Activated CD4-positive, alpha-beta T cell treated with anti-CD3 and anti-CD28 coated beads for 36 hours (primary cell): ENCODE results near the gene METTL2B. TPM values are rescaled to one million over a fixed set of nuclear protein-coding genes. Genes with fewer than 3 reads are reported as not detected.
"Not testable (repeated sequence)": the region's sequence is repeated elsewhere in the genome, so short reads cannot be mapped to it uniquely, and the experiment has no call there.

ENCODE experiments used
- ATAC-seq: fragments of 200-7000 bp; cut with Tn5 transposase; one replicate; pipeline ENCODE4 v1.10.0; 2021; ENCODE audit warnings: mild to moderate bottlenecking, moderate library complexity
- CTCF ChIA-PET: fragments of 350-600 bp; sonication (Branson Sonifier 250); formaldehyde crosslinking; loops from one replicate; lab custom pipeline; 2021; ENCODE audit warnings: antibody characterized with exemption; lab: Charles Lee
- POLR2A ChIA-PET: fragments of 350-600 bp; sonication (Branson Sonifier 250); formaldehyde crosslinking; loops from one replicate; lab custom pipeline; 2021; ENCODE audit warnings: antibody characterized with exemption, inconsistent platforms; lab: Charles Lee
- DNase-seq: peaks from one replicate; pipeline ENCODE4 v3.0.0-alpha.2; 2020
- H3K27ac Mint-ChIP-seq: one replicate; pipeline ENCODE4 v1.8.0; 2021; ENCODE audit warnings: mixed read lengths
- H3K27me3 Mint-ChIP-seq: one replicate; pipeline ENCODE4 v1.8.0; 2021; ENCODE audit warnings: mixed read lengths
- H3K36me3 Mint-ChIP-seq: one replicate; pipeline ENCODE4 v1.8.0; 2021; ENCODE audit warnings: low read depth, mixed read lengths
- H3K4me1 Mint-ChIP-seq: one replicate; pipeline ENCODE4 v1.8.0; 2021; ENCODE audit warnings: mixed read lengths
- H3K4me3 Mint-ChIP-seq: one replicate; pipeline ENCODE4 v1.8.0; 2021; ENCODE audit warnings: mild to moderate bottlenecking, moderate library complexity, mixed read lengths
- H3K9me3 Mint-ChIP-seq: one replicate; pipeline ENCODE4 v1.8.0; 2021; ENCODE audit warnings: low read depth, mixed read lengths
- intact Hi-C, 2 experiments: fragments of 100-400 bp; cut with DNase I in 1 of 2; cut with micrococcal nuclease in 1 of 2; formaldehyde crosslinking; loops; one replicate each; pipeline versions ENCODE4 v1.14.2 to v1.15.1; 2022 to 2024; cut with DNase I, micrococcal nuclease
- total RNA-seq, 2 experiments: library from RNA; stranded (reverse); gene quantifications; one replicate each; pipeline ENCODE4 v1.2.3, GENCODE V29; 2021

Gene METTL2B
- total RNA-seq, 2 experiments from 2014 or later = 36.1 to 40.3 TPM

DNA sequence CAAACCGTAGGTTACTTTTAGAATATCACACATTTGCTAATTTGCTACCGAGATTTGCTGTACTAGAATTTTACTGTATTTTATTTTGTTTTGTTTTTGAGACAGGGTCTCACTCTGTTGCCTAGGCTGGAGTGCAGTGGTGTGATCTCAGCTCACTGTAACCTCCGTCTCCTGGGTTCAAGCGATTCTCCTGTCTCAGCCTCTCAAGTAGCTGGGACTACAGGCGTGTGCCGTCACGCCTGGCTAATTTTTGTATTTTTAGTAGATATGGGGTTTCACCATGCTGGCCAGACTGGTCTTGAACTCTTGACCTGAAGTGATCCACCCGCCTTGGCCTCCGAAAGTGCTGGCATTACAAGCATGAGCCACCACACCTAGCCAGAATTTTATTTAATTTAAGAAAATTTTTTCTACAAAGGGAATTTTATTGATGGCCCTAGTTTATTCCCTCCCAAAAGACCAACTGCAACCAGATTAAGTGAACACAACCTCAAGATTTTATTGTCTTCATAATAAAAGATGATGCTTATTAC is 69.8 kb downstream of the METTL2B start:
- H3K9me3 Mint-ChIP-seq, intact Hi-C loops, CTCF ChIA-PET, DNase-seq, H3K4me3 Mint-ChIP-seq, H3K4me1 Mint-ChIP-seq, ATAC-seq, H3K27me3 Mint-ChIP-seq, H3K27ac Mint-ChIP-seq: not testable (repeated sequence)
- POLR2A ChIA-PET = interaction anchor here (0.7 kb wide), 1 partner anchor 121 kb away, joined by 4 read pairs; no protein-coding TSS in a partner anchor
- peaks cover 29% of the 10 kb centered on the region for H3K36me3 Mint-ChIP-seq

DNA sequence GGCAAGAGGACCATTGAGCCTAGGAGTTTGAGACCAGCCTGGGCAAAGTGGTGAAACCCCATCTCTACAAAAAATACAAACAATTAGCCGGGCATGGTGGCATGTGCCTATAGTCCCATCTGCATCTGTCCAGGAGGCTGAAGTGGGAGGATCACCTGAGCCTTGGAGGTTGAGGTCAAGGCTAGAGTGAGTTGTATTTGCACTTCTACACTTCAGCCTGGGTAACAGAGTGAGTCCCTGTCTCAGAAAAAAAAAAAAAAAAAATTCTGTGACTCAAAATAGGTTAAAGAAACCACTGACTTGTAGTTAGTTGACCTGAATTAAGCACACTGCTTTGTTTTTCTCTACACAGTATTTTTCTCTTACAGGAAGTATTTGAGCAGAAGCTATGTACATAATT is 74.4 kb downstream of the METTL2B start:
- ChIA-PET POLR2A (no interaction called here), CTCF (no interaction called here)
- H3K27ac Mint-ChIP-seq = no peak overlapping the region
- intact Hi-C loops = no loop called here
- H3K36me3 Mint-ChIP-seq = peaks cover 18% of the 10 kb centered on the region
- H3K4me1 Mint-ChIP-seq = peaks cover 4% of the 10 kb centered on the region
- DNase-seq = no peak
- ATAC-seq = no peak
- no peaks in the 10 kb centered on the region for H3K9me3 Mint-ChIP-seq
- no peak overlapping the region for H3K4me3 Mint-ChIP-seq
- no peaks in the 10 kb centered on the region for H3K27me3 Mint-ChIP-seq

DNA sequence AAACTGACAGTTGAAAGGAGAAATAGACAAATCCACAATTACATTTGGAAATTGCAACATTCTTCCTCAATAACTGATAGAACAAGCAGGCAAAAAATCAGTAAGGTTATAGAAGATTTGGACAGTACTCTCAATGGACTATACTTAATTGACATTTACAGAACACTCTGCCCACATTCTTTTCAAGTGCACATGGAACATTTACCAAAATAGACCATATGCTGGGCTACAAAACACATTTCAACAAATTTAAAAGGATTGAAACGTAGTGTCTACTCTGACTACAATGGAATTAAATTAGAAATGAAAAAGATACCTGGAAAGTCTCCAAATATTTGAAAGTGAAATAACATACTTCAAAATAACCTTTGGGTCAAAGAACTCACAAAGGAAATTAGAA is 77.8 kb downstream of the METTL2B start:
- POLR2A ChIA-PET, ATAC-seq, intact Hi-C loops, H3K27ac Mint-ChIP-seq, H3K4me3 Mint-ChIP-seq, CTCF ChIA-PET, DNase-seq, H3K27me3 Mint-ChIP-seq, H3K4me1 Mint-ChIP-seq, H3K9me3 Mint-ChIP-seq: not testable (repeated sequence)
- peaks cover 12% of the 10 kb centered on the region for H3K36me3 Mint-ChIP-seq

Other genes starting within 250 kb of the METTL2B start
- gene LEP, start 235.5 kb upstream of the METTL2B start, total RNA-seq = not detected
- 10 to 100 TPM; 55.0 to 55.2 TPM for gene RBM28, start 132.8 kb upstream of the METTL2B start, total RNA-seq
- gene PRRT4, start 115.1 kb upstream of the METTL2B start, total RNA-seq = under 1 TPM; 0.23 to 0.39 TPM
- gene IMPDH1, start 66.8 kb upstream of the METTL2B start, total RNA-seq = 10 to 100 TPM; 59.0 to 60.7 TPM
- 100 to 1,000 TPM; 227 to 309 TPM for gene HILPDA, start 20.9 kb upstream of the METTL2B start, total RNA-seq
- gene GARIN1A, start 195.5 kb downstream of the METTL2B start, total RNA-seq = under 1 TPM; 0.07 TPM